Endometrial microvascular endothelial cells (primary cell): ENCODE measurements around the gene SARS2. TPM values are rescaled to one million over a fixed set of nuclear protein-coding genes. Genes with fewer than 3 reads are reported as not detected.
"Not testable (repeated sequence)": the region's sequence is repeated elsewhere in the genome, so short reads cannot be mapped to it uniquely, and the experiment has no call there.

Experiments
- in situ Hi-C: cut with HindIII; loops from 2 replicates; pipeline ENCODE4 v1.10.0; 2017; ENCODE audit warnings: low sequenced_read_pairs, low pct_unique_long_range_greater_than_20kb; ENCODE audit errors: inconsistent ontology term
- total RNA-seq: library from RNA; depleted of rRNA; stranded (reverse); fragments of >200 nt; gene quantifications from one replicate; pipeline ENCODE4 v1.2.3, GENCODE V29; 2015; ENCODE audit errors: inconsistent ontology term

The SARS2 gene
- total RNA-seq, 1 donor from 2014 or later, result 32.5 TPM

- in situ Hi-C loops, result no loop called here
Observed at GRCh38 chr19:38877781-38878574, 52.6 kb downstream of the SARS2 start, which contains the start of gene RINL. Gene RINL, minus strand, starts transcription at chr19:38878275. Its CDS starts 1,533 bp downstream, at chr19:38876742.

GRCh38 chr19:38875656-38876395, 54.7 kb downstream of the SARS2 start:
- in situ Hi-C loops, result no loop called here

- in situ Hi-C loops, result not testable (repeated sequence)
Observed at GRCh38 chr19:38873400-38873799, 57.2 kb downstream of the SARS2 start.

GRCh38 chr19:38870612-38871011, 60.0 kb downstream of the SARS2 start:
- in situ Hi-C loops, result no loop called here

GRCh38 chr19:38869836-38870607, 60.5 kb downstream of the SARS2 start:
- in situ Hi-C loops, result no loop called here

GRCh38 chr19:38869160-38869835, 61.3 kb downstream of the SARS2 start:
- in situ Hi-C loops, result no loop called here

- in situ Hi-C loops, result no loop called here
Observed at GRCh38 chr19:38868551-38868950, 62.0 kb downstream of the SARS2 start.

- in situ Hi-C loops, result no loop called here
Observed at GRCh38 chr19:38867171-38867780, 63.3 kb downstream of the SARS2 start.

Other genes starting within 250 kb of the SARS2 start
- not detected for gene CAPN12, start 186.3 kb downstream of the SARS2 start, total RNA-seq
- gene LGALS7, start 157.2 kb downstream of the SARS2 start, total RNA-seq, result not detected
- not detected for gene LGALS7B, start 141.6 kb downstream of the SARS2 start, total RNA-seq
- gene LGALS4, start 117.8 kb downstream of the SARS2 start, total RNA-seq, result 0.56 TPM
- 70.3 TPM for gene ECH1, start 99.0 kb downstream of the SARS2 start, total RNA-seq
- 309 TPM for gene HNRNPL, start 80.8 kb downstream of the SARS2 start, total RNA-seq
- 5.0 TPM for gene RINL, start 52.5 kb downstream of the SARS2 start, total RNA-seq
- gene SIRT2, start 31.1 kb downstream of the SARS2 start, total RNA-seq, result 73.3 TPM
- 31.4 TPM for gene NFKBIB, start 30.8 kb downstream of the SARS2 start, total RNA-seq
- gene CCER2, start 18.6 kb downstream of the SARS2 start, total RNA-seq, result not detected
- gene MRPS12, start 181 bp upstream of the SARS2 start, total RNA-seq, result 67.3 TPM
- 30.0 TPM for gene FBXO17, start 45.0 kb upstream of the SARS2 start, total RNA-seq
- 8.7 TPM for gene FBXO27, start 101.8 kb upstream of the SARS2 start, total RNA-seq
- gene ACP7, start 153.6 kb upstream of the SARS2 start, total RNA-seq, result not detected
- 17.9 TPM for gene PAK4, start 195.0 kb upstream of the SARS2 start, total RNA-seq